PC-3 (cell line): ENCODE results near the gene TPK1.

Experiments
- CTCF ChIP-seq: fragments of 300-600 bp; sonication (generic); conservative IDR thresholded peaks from 2 replicates; pipeline ENCODE4 v1.5.1; 2017; ENCODE audit warnings: antibody characterized with exemption, low read depth, mild to moderate bottlenecking, low read length
- EZH2 ChIP-seq: fragments of 300-600 bp; sonication (generic); IDR thresholded peaks from one replicate; pipeline ENCODE4 v1.6.1; 2017; ENCODE audit warnings: antibody characterized with exemption, mild to moderate bottlenecking, low read length; ENCODE audit not compliant: unreplicated experiment
- EZH2phosphoT487 ChIP-seq: fragments of 300-600 bp; sonication (generic); IDR thresholded peaks from 2 replicates; pipeline ENCODE4 v1.6.1; 2018; ENCODE audit warnings: mild to moderate bottlenecking, antibody characterized with exemption, low read length, borderline replicate concordance

- TF ChIP-seq CTCF (no peak), EZH2 (no peak), EZH2phosphoT487 (no peak)
These were observed 72.6 kb downstream of the TPK1 start for GRCh38 chr7:144763291-144763690.
